Spleen (tissue), 11 donors: ENCODE data around the gene GALNT12. TPM values are rescaled to one million over a fixed set of nuclear protein-coding genes. Genes with fewer than 3 reads are reported as not detected.

ENCODE experiments used
- DNase-seq: peaks from one replicate; pipeline ENCODE4 v3.0.0-alpha.2; 2020
- H3K27ac ChIP-seq, 8 donors: fragments of 200-600 bp; sonication (generic) in 7 of 8; 1 replicate in 4 of 8; 2 replicates in 4 of 8; pipeline versions ENCODE4 v1.5.0 to v1.8.0; 2016 to 2021; ENCODE audit warnings: inconsistent platforms in 4 of 8, mild to moderate bottlenecking in 4 of 8, moderate library complexity in 1 of 8
- H3K27me3 ChIP-seq, 7 donors: fragments of 200-600 bp; sonication (generic) in 6 of 7; replicated peaks in 1 of 7; 1 replicate in 4 of 7; 2 replicates in 3 of 7; pipeline versions ENCODE4 v1.5.0 to v1.8.0; 2016 to 2021; ENCODE audit warnings: inconsistent platforms in 3 of 7, mild to moderate bottlenecking in 1 of 7
- H3K36me3 ChIP-seq, 6 donors: fragments of 200-600 bp; sonication (generic) in 5 of 6; 1 replicate in 4 of 6; 2 replicates in 2 of 6; pipeline versions ENCODE4 v1.5.0 to v1.8.0; 2016 to 2021; ENCODE audit warnings: inconsistent platforms in 2 of 6
- H3K4me1 ChIP-seq, 6 donors: fragments of 200-600 bp; sonication (generic) in 5 of 6; 1 replicate in 3 of 6; 2 replicates in 3 of 6; pipeline versions ENCODE4 v1.5.0 to v1.8.0; 2016 to 2021; ENCODE audit warnings: inconsistent platforms in 3 of 6
- H3K4me3 ChIP-seq, 8 donors: fragments of 200-600 bp; sonication (generic) in 7 of 8; 1 replicate in 4 of 8; 2 replicates in 4 of 8; pipeline versions ENCODE4 v1.5.0 to v1.8.0; 2016 to 2021; ENCODE audit warnings: inconsistent platforms in 4 of 8, mild to moderate bottlenecking in 4 of 8, moderate library complexity in 2 of 8
- H3K9me3 ChIP-seq, 8 donors: fragments of 200-600 bp; sonication (generic) in 7 of 8; 1 replicate in 4 of 8; 2 replicates in 4 of 8; pipeline versions ENCODE4 v1.5.0 to v1.8.0; 2016 to 2021; ENCODE audit warnings: inconsistent platforms in 4 of 8
- CTCF ChIP-seq, 11 experiments: fragments of 200-600 bp in 7 of 11; fragments of 450-650 bp in 4 of 11; sonication (generic) in 4 of 11; IDR thresholded peaks in 8 of 11; conservative IDR thresholded peaks in 3 of 11; 1 replicate in 7 of 11; 2 replicates in 4 of 11; pipeline versions ENCODE4 v1.4.0 to v1.8.0; 2016 to 2021; ENCODE audit warnings: antibody characterized with exemption in 11 of 11, inconsistent platforms in 4 of 11, mild to moderate bottlenecking in 1 of 11
- POLR2A ChIP-seq, 3 donors: fragments of 450-650 bp; IDR thresholded peaks; one replicate each; pipeline ENCODE4 v1.5.1; 2017; ENCODE audit warnings: antibody characterized with exemption in 3 of 3, mild to moderate bottlenecking in 1 of 3
- POLR2AphosphoS5 ChIP-seq, 3 donors: sonication (generic); formaldehyde crosslinking; IDR thresholded peaks; one replicate each; pipeline ENCODE4 v1.5.1; 2017; ENCODE audit warnings: antibody characterized with exemption in 3 of 3
- WGBS, 5 donors: extraction: QIAGEN DNeasy Blood & Tissue Kit in 3 of 5; methylation state at CpG; one replicate each; pipeline versions ENCODE4 v1.1.5 to v1.1.7; 2013 to 2018; 5-methylcytosine and 5-hydroxymethylcytosine counted together
- intact Hi-C: fragments of 100-400 bp; cut with DNase I; formaldehyde crosslinking; loops from one replicate; pipeline ENCODE4 v1.15.0; 2023; ENCODE audit warnings: low total_unique reads
- polyA plus RNA-seq, 3 donors: library from polyadenylated mRNA; stranded (reverse); fragments of 200-250 nt; gene quantifications; one replicate each; pipeline ENCODE4 v1.2.1, GENCODE V29; 2013
- total RNA-seq, 7 donors: library from RNA; depleted of rRNA in 3 of 7; stranded (reverse); fragments of >200 nt in 3 of 7; fragmentation: NEBNext Ultra II Directional in 4 of 7; extraction: Animal tissue kit (Norgen Biotek cat#: 25700) in 4 of 7; gene quantifications; one replicate each; pipeline versions ENCODE4 v1.1.0 to v1.2.1, GENCODE V29; 2016 to 2021
- donor health status: healthy with polysubstance abuse.
- donor health status: DM: no; HTN: no; CAD: no; lungs with moderate emphysema.
- donor health status: DM: no; HTN: no; CAD: no.
- donor health status: Bipolar disorder and iron deficiency.
- donor health status: healthy.
- donor health status: DM: no; HTN: no; CAD: no.
- donor health status: DM: yes; HTN: yes; CAD: no.

The GALNT12 gene
- total and polyA plus RNA-seq, 10 donors, result 1.2 to 3.2 (median 2.5) TPM

DNA sequence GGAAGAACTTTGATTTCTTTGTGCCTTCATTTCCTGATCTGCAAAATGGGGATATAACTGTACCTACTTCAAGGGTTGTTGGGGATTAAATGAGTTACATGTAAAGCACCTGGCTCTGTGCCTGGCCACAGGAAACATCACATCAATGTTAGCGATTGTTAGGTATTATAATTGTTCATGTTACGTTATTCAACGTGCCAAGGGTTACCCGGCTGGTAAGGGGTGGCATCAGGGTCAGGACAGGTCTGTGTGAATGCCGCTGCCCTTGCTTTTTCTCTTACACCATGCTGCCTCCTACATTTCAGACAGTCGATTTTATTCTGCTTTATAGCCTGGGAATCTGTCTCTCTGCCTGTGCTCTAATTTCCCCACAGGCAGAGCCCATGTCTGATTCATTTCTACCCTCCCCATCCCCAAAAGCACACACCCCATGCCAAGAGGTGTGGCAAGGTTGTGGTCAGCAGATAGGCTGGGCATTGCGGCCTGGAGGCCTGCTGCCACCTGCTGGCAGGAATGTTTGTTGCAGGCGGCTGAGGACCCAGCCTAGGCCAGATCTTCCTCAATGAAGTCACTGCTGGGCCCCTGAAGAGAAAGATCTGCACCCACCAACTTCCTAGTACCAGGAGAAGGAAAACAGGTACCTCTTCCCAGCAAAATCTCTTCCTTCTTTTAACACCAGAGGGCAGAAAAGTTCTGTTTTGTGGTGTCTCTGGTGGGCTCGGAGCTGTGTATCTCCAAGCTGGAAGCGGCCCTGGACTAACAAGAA lies 16.4 kb upstream of the GALNT12 start:
- no peak overlapping the region for H3K4me3 ChIP-seq
- H3K27ac ChIP-seq, result no peak overlapping the region
- WGBS, 5 donors, result 49 to 66% (median 59%) methylated on average over 10 of the region's 10 CpGs
- peaks cover 0 to 34% (median 18%) of the 10 kb centered on the region in 6 donors for H3K4me1 ChIP-seq
- peaks cover 0 to 20% (median 4%) of the 10 kb centered on the region in 6 donors for H3K36me3 ChIP-seq
- peak; percentile 89 for DNase-seq
- H3K27me3 ChIP-seq, result peaks cover 0 to 11% (median 0%) of the 10 kb centered on the region in 7 donors
- TF ChIP-seq POLR2A (IDR thresholded peaks at IDR 0.05) (no peak), POLR2AphosphoS5 (IDR thresholded peaks at IDR 0.05) (peak in 2 of 3 donors; percentile 23 to 40), CTCF (IDR thresholded peaks at IDR 0.05 in 8 of 11, conservative IDR thresholded peaks at IDR 0.05 in 3 of 11) (peak; percentile 79 to 97 (median 95))
- H3K9me3 ChIP-seq, result no peaks in the 10 kb centered on the region
- intact Hi-C loops, result no loop called here

DNA sequence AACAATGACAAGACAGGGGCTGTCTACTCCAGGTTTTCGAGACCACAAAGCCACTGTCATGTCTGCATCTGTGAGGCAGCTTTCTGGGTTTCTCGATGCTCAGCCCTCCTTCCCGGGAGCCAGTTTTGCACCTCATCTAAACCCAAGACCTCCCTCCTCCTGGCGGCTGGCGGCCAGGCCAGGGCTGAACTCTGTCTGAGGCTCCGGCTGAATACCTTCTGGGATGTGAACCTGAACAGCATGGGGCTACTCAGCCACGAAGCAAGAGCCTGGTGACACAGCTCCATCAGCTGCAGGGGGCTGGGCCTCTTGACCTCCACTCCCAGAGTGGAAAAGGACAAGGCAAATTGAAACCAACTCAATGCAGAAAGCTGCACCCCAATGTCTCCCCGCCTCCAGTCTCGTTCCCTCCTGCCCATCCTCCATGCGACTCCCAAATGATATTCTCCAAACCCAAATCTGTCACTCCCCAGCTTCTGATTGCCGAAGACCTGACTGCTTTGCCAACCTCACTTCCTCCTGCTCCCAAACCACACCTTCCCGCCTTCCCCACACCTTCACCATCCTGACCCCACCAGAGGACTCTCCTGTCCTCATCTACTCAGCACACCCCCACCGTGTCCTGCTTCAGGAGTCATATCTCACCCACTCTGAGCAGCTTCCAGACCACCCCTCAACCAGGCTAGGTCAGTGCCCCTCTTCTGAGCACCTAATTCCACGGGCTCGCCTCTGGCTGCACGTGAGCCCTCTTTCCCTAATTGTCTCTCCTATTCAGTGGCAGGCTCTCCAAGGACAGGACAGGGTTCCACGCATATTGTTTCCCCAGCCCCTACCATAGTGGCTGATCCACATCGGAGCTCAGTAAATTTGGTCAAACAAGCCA lies 15.6 kb upstream of the GALNT12 start:
- H3K27me3 ChIP-seq, result peaks cover 0 to 12% (median 0%) of the 10 kb centered on the region in 7 donors
- H3K4me3 ChIP-seq, result no peak overlapping the region
- no peak overlapping the region for H3K27ac ChIP-seq
- WGBS, 5 donors, result 79 to 86% (median 84%) methylated on average over 16 to 18 of the region's 18 CpGs
- intact Hi-C loops, result no loop called here
- peaks cover 0 to 20% (median 4%) of the 10 kb centered on the region in 6 donors for H3K36me3 ChIP-seq
- DNase-seq, result no peak
- no peak for TF ChIP-seq POLR2A (IDR thresholded peaks at IDR 0.05)
- no peak for TF ChIP-seq POLR2AphosphoS5 (IDR thresholded peaks at IDR 0.05)
- TF ChIP-seq CTCF (IDR thresholded peaks at IDR 0.05 in 8 of 11, conservative IDR thresholded peaks at IDR 0.05 in 3 of 11), result no peak
- H3K9me3 ChIP-seq, result no peaks in the 10 kb centered on the region
- H3K4me1 ChIP-seq, result peaks cover 0 to 39% (median 21%) of the 10 kb centered on the region in 6 donors

GRCh38 chr9:98793031-98793430 lies 14.4 kb upstream of the GALNT12 start:
- Histone ChIP-seq H3K36me3 (peaks cover 0 to 18% (median 4%) of the 10 kb centered on the region in 6 donors), H3K9me3 (peaks cover 0 to 4% (median 1%) of the 10 kb centered on the region in 8 donors), H3K27me3 (peaks cover 0 to 12% (median 0%) of the 10 kb centered on the region in 7 donors), H3K27ac (no peak overlapping the region), H3K4me1 (peaks cover 0 to 43% (median 24%) of the 10 kb centered on the region in 6 donors), H3K4me3 (no peak overlapping the region)
- no peak for DNase-seq
- TF ChIP-seq POLR2A (IDR thresholded peaks at IDR 0.05), result no peak
- TF ChIP-seq POLR2AphosphoS5 (IDR thresholded peaks at IDR 0.05), result no peak
- TF ChIP-seq CTCF (IDR thresholded peaks at IDR 0.05 in 8 of 11, conservative IDR thresholded peaks at IDR 0.05 in 3 of 11), result no peak
- WGBS, 5 donors, result 73 to 89% (median 84%) methylated on average over 2 of the region's 2 CpGs
- intact Hi-C loops, result no loop called here
